GM19023 (cell line): ENCODE measurements around the gene TRIM26.
"Not testable (repeated sequence)": the region's sequence is repeated elsewhere in the genome, so short reads cannot be mapped to it uniquely, and the experiment has no call there.

Experiments used
- ATAC-seq: cut with Tn5 transposase; IDR thresholded peaks from one replicate; pipeline ENCODE4 v1.9.1; 2021; ENCODE audit warnings: mild to moderate bottlenecking, moderate library complexity; ENCODE audit not compliant: unreplicated experiment

The TRIM26 gene

GRCh38 chr6:30155520-30156261, 57.5 kb downstream of the TRIM26 start:
- no peak for ATAC-seq

GRCh38 chr6:30154709-30155519, 58.3 kb downstream of the TRIM26 start:
- ATAC-seq = no peak

GRCh38 chr6:30154061-30154460, 59.1 kb downstream of the TRIM26 start:
- no peak for ATAC-seq

- ATAC-seq = no peak
These were observed 60.1 kb downstream of the TRIM26 start for GRCh38 chr6:30152910-30153610.

- no peak for ATAC-seq
These were observed 61.1 kb downstream of the TRIM26 start for GRCh38 chr6:30152016-30152673.

- no peak for ATAC-seq
These were observed 61.6 kb downstream of the TRIM26 start for GRCh38 chr6:30151580-30151979.

- no peak for ATAC-seq
These were observed 62.4 kb downstream of the TRIM26 start for GRCh38 chr6:30150671-30151395.

GRCh38 chr6:30149858-30150550, 63.2 kb downstream of the TRIM26 start:
- no peak for ATAC-seq

GRCh38 chr6:30149234-30149633, 64.0 kb downstream of the TRIM26 start:
- no peak for ATAC-seq

- ATAC-seq = no peak
These were observed 66.1 kb downstream of the TRIM26 start for GRCh38 chr6:30147096-30147495.

- ATAC-seq = no peak
These were observed 67.4 kb downstream of the TRIM26 start for GRCh38 chr6:30145818-30146217.

- ATAC-seq = no peak
These were observed 68.4 kb downstream of the TRIM26 start for GRCh38 chr6:30144811-30145210.

GRCh38 chr6:30143780-30144179, 69.4 kb downstream of the TRIM26 start:
- ATAC-seq = no peak

- ATAC-seq = no peak
These were observed 70.5 kb downstream of the TRIM26 start for GRCh38 chr6:30142665-30143064.

GRCh38 chr6:30140240-30140639, 73.0 kb downstream of the TRIM26 start:
- not testable (repeated sequence) for ATAC-seq

- no peak for ATAC-seq
These were observed 76.5 kb downstream of the TRIM26 start for GRCh38 chr6:30136570-30137286.

GRCh38 chr6:30135757-30136156, 77.4 kb downstream of the TRIM26 start, which contains the start of gene TRIM40:
Gene TRIM40 (plus strand): TSS chr6:30136140. CDS start chr6:30137037, 897 bp downstream.
- no peak for ATAC-seq

- ATAC-seq = no peak
These were observed 78.1 kb downstream of the TRIM26 start for GRCh38 chr6:30135147-30135546.
